Measurements from ENCODE around the gene TRHDE.

GRCh38 chr12:72315858-72316257 lies 43.7 kb downstream of the TRHDE start:
- no peak for TF ChIP-seq HOMEZ (CRISPR knock-in tag; IDR thresholded peaks at IDR 0.05; ENCODE audit: low read depth)
- no peak for TF ChIP-seq GZF1 (CRISPR knock-in tag; IDR thresholded peaks at IDR 0.05)
- TF ChIP-seq CTCF (CRISPR knock-in tag; IDR thresholded peaks at IDR 0.05): no peak
- TF ChIP-seq EZH2 (conservative IDR thresholded peaks at IDR 0.05; ENCODE audit: low read depth, low read length): no peak
- TF ChIP-seq USF2 (IDR thresholded peaks at IDR 0.05; ENCODE audit: low read depth, low read length): no peak
- TF ChIP-seq USF2 (CRISPR knock-in tag; IDR thresholded peaks at IDR 0.05; ENCODE audit: borderline replicate concordance): no peak
- no peak for TF ChIP-seq NPAS2 (CRISPR knock-in tag; IDR thresholded peaks at IDR 0.05; ENCODE audit: borderline replicate concordance)
- TF ChIP-seq CEBPB (IDR thresholded peaks at IDR 0.05; ENCODE audit: borderline replicate concordance, low read depth, low read length): no peak
- TF ChIP-seq GABPA (IDR thresholded peaks at IDR 0.05; ENCODE audit: low read depth, low read length): no peak
- TF ChIP-seq GABPA (CRISPR knock-in tag; IDR thresholded peaks at IDR 0.05; ENCODE audit: low read depth): no peak
- no peak for TF ChIP-seq ZNF281 (CRISPR knock-in tag; IDR thresholded peaks at IDR 0.05; ENCODE audit: borderline replicate concordance)
- TF ChIP-seq HMG20A (CRISPR knock-in tag; IDR thresholded peaks at IDR 0.05; ENCODE audit: borderline replicate concordance): no peak
- no peak for TF ChIP-seq AGO2 (optimal IDR thresholded peaks at IDR 0.05; ENCODE audit: low read depth, low read length)
